ENCODE data around the gene AGPAT2.

- TF ChIP-seq MXI1 (IDR thresholded peaks at IDR 0.05; ENCODE audit: low read depth, low read length) (no peak), CTCF (IDR thresholded peaks at IDR 0.05) (no peak), TAF1 (IDR thresholded peaks at IDR 0.05; ENCODE audit: borderline replicate concordance, low read depth, low read length) (no peak), TEAD4 (IDR thresholded peaks at IDR 0.05; ENCODE audit: borderline replicate concordance, insufficient read depth) (no peak), MAX (IDR thresholded peaks at IDR 0.05; ENCODE audit: low read depth) (no peak), USF2 (IDR thresholded peaks at IDR 0.05; ENCODE audit: borderline replicate concordance, low read depth, low read length) (no peak), EZH2phosphoT487 (IDR thresholded peaks at IDR 0.05; ENCODE audit: borderline replicate concordance, low read depth) (no peak), RAD21 (IDR thresholded peaks at IDR 0.05; ENCODE audit: low read length) (no peak), EP300 (IDR thresholded peaks at IDR 0.05; ENCODE audit: borderline replicate concordance in 1 of 2, low read depth in 1 of 2, low read length in 1 of 2) (no peak), SIN3A (IDR thresholded peaks at IDR 0.05; ENCODE audit: borderline replicate concordance, low read depth, low read length) (no peak), POLR2AphosphoS5 (IDR thresholded peaks at IDR 0.05; ENCODE audit: low read depth, low read length) (no peak), JUND (IDR thresholded peaks at IDR 0.05) (no peak)
These were observed 63.4 kb downstream of the AGPAT2 start for GRCh38 chr9:136623842-136624183.
